Upper lobe of left lung (tissue), 4 donors: ENCODE data around the gene HSD17B11.

Source experiments
- EP300 ChIP-seq, 4 donors: sonication (generic); formaldehyde crosslinking; IDR thresholded peaks; one replicate each; pipeline ENCODE4 v1.5.1; 2017; ENCODE audit warnings: antibody characterized with exemption in 4 of 4, control low read depth in 2 of 4
- POLR2A ChIP-seq, 4 donors: fragments of 450-650 bp; IDR thresholded peaks; one replicate each; pipeline ENCODE4 v1.5.1; 2016 to 2017; ENCODE audit warnings: antibody characterized with exemption in 4 of 4, mild to moderate bottlenecking in 2 of 4
- TF ChIP-seq, protein P1 (sequence below), 6 experiments: fragments of 450-650 bp in 4 of 6; fragments of 200-600 bp in 2 of 6; sonication (generic) in 2 of 6; IDR thresholded peaks; one replicate each; pipeline ENCODE4 v1.5.1; 2016 to 2019; ENCODE audit warnings: antibody characterized with exemption in 6 of 6

DNA sequence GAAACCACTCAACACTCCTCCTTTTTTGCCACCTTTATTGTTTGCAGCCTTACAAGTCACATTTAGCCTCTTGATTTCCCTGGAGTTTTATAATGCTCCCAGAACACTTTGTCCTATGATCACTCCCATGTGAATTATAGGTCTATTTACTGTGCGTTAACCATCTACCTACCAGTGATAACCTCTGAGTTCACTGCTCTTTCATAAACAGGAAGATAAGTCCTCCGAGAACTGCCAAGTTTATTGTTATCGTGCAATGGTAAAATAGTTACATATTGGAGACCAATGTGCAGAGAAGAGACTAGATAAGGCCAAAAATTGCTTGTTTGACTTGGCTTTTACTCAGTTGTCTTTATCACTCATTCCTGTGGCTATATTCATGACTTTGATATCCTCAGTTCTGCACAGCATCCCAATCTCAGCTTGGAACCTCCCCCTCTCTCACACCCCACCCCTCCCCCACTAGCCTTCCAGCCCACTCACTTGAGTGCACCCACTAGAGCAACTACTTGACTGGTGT lies 18.5 kb upstream of the HSD17B11 start:
- TF ChIP-seq, protein P1, sequence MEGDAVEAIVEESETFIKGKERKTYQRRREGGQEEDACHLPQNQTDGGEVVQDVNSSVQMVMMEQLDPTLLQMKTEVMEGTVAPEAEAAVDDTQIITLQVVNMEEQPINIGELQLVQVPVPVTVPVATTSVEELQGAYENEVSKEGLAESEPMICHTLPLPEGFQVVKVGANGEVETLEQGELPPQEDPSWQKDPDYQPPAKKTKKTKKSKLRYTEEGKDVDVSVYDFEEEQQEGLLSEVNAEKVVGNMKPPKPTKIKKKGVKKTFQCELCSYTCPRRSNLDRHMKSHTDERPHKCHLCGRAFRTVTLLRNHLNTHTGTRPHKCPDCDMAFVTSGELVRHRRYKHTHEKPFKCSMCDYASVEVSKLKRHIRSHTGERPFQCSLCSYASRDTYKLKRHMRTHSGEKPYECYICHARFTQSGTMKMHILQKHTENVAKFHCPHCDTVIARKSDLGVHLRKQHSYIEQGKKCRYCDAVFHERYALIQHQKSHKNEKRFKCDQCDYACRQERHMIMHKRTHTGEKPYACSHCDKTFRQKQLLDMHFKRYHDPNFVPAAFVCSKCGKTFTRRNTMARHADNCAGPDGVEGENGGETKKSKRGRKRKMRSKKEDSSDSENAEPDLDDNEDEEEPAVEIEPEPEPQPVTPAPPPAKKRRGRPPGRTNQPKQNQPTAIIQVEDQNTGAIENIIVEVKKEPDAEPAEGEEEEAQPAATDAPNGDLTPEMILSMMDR (IDR thresholded peaks at IDR 0.05), result no peak
- TF ChIP-seq EP300 (IDR thresholded peaks at IDR 0.05) (no peak), POLR2A (IDR thresholded peaks at IDR 0.05) (no peak)
